Endothelial cell of umbilical vein (primary cell): ENCODE results near the gene FOXP1. TPM values are rescaled to one million over a fixed set of nuclear protein-coding genes. Genes with fewer than 3 reads are reported as not detected.

Experiments used
- BruUV-seq: library from RNA; stranded (reverse); fragments of 400-500 nt; replicated peaks from 2 replicates; lab custom pipeline; 2021; lab: Mats Ljungman, UMichigan
- CTCF ChIA-PET: fragments of 300-600, 350-600 bp; sonication (Branson Sonifier 250); formaldehyde crosslinking; loops from one replicate; lab custom pipeline; 2021; ENCODE audit warnings: antibody characterized with exemption, inconsistent platforms; lab: Charles Lee
- POLR2A ChIA-PET: fragments of 300-600, 350-600 bp; sonication (Branson Sonifier 250); formaldehyde crosslinking; loops from one replicate; lab custom pipeline; 2021; ENCODE audit warnings: antibody characterized with exemption, inconsistent platforms; lab: Charles Lee
- DNase-seq: peaks from one replicate; pipeline ENCODE4 v3.0.0-alpha.2; 2011; ENCODE audit warnings: low read depth, low spot score
- FAIRE-seq: peaks from 2 replicates; lab custom pipeline; 2011; peaks lifted over from hg19 to GRCh38; lab: Jason Lieb, UNC
- H2AFZ ChIP-seq: 2 replicates; pipeline ENCODE4 v1.6.0; 2012; ENCODE audit warnings: low read depth, low read length, control low read depth, inconsistent platforms
- H3K27ac ChIP-seq: 2 replicates; pipeline ENCODE4 v1.5.1; 2011; ENCODE audit warnings: low read depth, mild to moderate bottlenecking, control low read depth, low read length, moderate library complexity; ENCODE audit not compliant: insufficient read depth
- H3K27me3 ChIP-seq, 2 experiments: 2 replicates each; pipeline versions ENCODE4 v1.6.0 to v1.6.1; 2011; ENCODE audit warnings: low read length in 2 of 2, mixed read lengths in 1 of 2; ENCODE audit not compliant: control insufficient read depth in 2 of 2, insufficient read depth in 2 of 2
- H3K36me3 ChIP-seq, 2 experiments: 2 replicates in 1 of 2; 3 replicates in 1 of 2; pipeline ENCODE4 v1.5.1; 2011; ENCODE audit warnings: low read length in 2 of 2, mild to moderate bottlenecking in 1 of 2, moderate library complexity in 1 of 2; ENCODE audit not compliant: control insufficient read depth in 2 of 2, insufficient read depth in 2 of 2; ENCODE audit errors: extremely low read depth in 1 of 2
- H3K4me1 ChIP-seq: 3 replicates; pipeline ENCODE4 v1.5.1; 2011; ENCODE audit warnings: mild to moderate bottlenecking, low read length; ENCODE audit not compliant: control insufficient read depth, insufficient read depth; ENCODE audit errors: extremely low read depth
- H3K4me2 ChIP-seq: 2 replicates; pipeline ENCODE4 v1.6.1; 2011; ENCODE audit warnings: low read length, control low read depth, mixed read lengths; ENCODE audit not compliant: insufficient read depth
- H3K4me3 ChIP-seq, 3 experiments: fragments of 200-600 bp in 1 of 3; sonication (generic), shearing (Covaris generic) in 1 of 3; replicated peaks in 1 of 3; 2 replicates each; pipeline ENCODE4 v1.5.1; 2011 to 2016; ENCODE audit warnings: control low read depth in 3 of 3, low read length in 3 of 3, mild to moderate bottlenecking in 2 of 3, inconsistent platforms in 1 of 3, low read depth in 1 of 3, moderate library complexity in 1 of 3; ENCODE audit not compliant: insufficient read depth in 1 of 3
- H3K79me2 ChIP-seq: 2 replicates; pipeline ENCODE4 v1.6.0; 2012; ENCODE audit warnings: low read length, inconsistent platforms; ENCODE audit not compliant: control insufficient read depth, insufficient read depth
- H3K9ac ChIP-seq: replicated peaks from 2 replicates; pipeline ENCODE3; 2011; ENCODE audit warnings: low read length, control low read depth; ENCODE audit not compliant: insufficient read depth; ENCODE audit errors: extremely low read depth
- H3K9me1 ChIP-seq: replicated peaks from 3 replicates; pipeline ENCODE4 v1.6.0; 2011; ENCODE audit warnings: mild to moderate bottlenecking, low read length; ENCODE audit not compliant: control insufficient read depth, insufficient read depth; ENCODE audit errors: extremely low read depth
- H3K9me3 ChIP-seq: replicated peaks from 2 replicates; pipeline ENCODE4 v1.5.1; 2012; ENCODE audit warnings: low read length, inconsistent platforms; ENCODE audit not compliant: control insufficient read depth, insufficient read depth
- H4K20me1 ChIP-seq: replicated peaks from 2 replicates; pipeline ENCODE3; 2011; ENCODE audit warnings: mild to moderate bottlenecking, low read length; ENCODE audit not compliant: control insufficient read depth, insufficient read depth; ENCODE audit errors: extremely low read depth
- EZH2 ChIP-seq: IDR thresholded peaks from 2 replicates; pipeline ENCODE4 v1.6.1; 2012; ENCODE audit warnings: borderline replicate concordance, low read depth, mild to moderate bottlenecking, moderate library complexity, low read length, inconsistent platforms; ENCODE audit not compliant: severe bottlenecking
- FOS ChIP-seq: IDR thresholded peaks from 2 replicates; pipeline ENCODE4 v1.6.1; 2011; ENCODE audit warnings: mild to moderate bottlenecking, low read length, moderate library complexity, borderline replicate concordance; ENCODE audit not compliant: insufficient read depth
- GATA2 ChIP-seq: IDR thresholded peaks from 2 replicates; pipeline ENCODE4 v1.7.0; 2011; ENCODE audit warnings: low read depth, mild to moderate bottlenecking, moderate library complexity, mixed read lengths, low read length; ENCODE audit not compliant: insufficient read length, insufficient read depth
- JUN ChIP-seq: IDR thresholded peaks from 2 replicates; pipeline ENCODE4 v1.6.1; 2011; ENCODE audit warnings: borderline replicate concordance, low read depth; ENCODE audit not compliant: insufficient read length, insufficient read depth
- MAX ChIP-seq: IDR thresholded peaks from 2 replicates; pipeline ENCODE4 v1.6.1; 2011; ENCODE audit not compliant: insufficient read depth, insufficient read length
- MYC ChIP-seq: IDR thresholded peaks from one replicate; pipeline ENCODE4 v1.6.1; 2011; ENCODE audit warnings: mild to moderate bottlenecking, low read depth, low read length
- POLR2A ChIP-seq: IDR thresholded peaks from 2 replicates; pipeline ENCODE4 v1.6.1; 2012; ENCODE audit warnings: low read depth, mild to moderate bottlenecking, control low read depth, low read length
- POLR2AphosphoS5 ChIP-seq: IDR thresholded peaks from 2 replicates; pipeline ENCODE4 v1.6.1; 2012; ENCODE audit warnings: low read depth, mild to moderate bottlenecking, control low read depth, low read length, moderate library complexity; ENCODE audit not compliant: insufficient read depth
- dilution Hi-C: fragments of 300-500 bp; cut with MboI; formaldehyde crosslinking; loops from one replicate; pipeline ENCODE4 v1.15.0; 2019; ENCODE audit warnings: low sequenced_read_pairs; ENCODE audit not compliant: extremely low pct_ligation_motif_present
- intact Hi-C: fragments of 100-400 bp; cut with micrococcal nuclease; formaldehyde crosslinking; loops from one replicate; pipeline ENCODE4 v1.10.0; 2022
- polyA plus RNA-seq, 4 experiments: library from polyadenylated mRNA; depleted of rRNA in 3 of 4; stranded (reverse) in 3 of 4; unstranded in 1 of 4; fragments of >200 nt; gene quantifications; 2 replicates each; pipeline versions ENCODE4 v1.2.1 to v1.2.3, GENCODE V29; 2011 to 2012; ENCODE audit warnings: missing spikeins in 1 of 4
- total RNA-seq: library from RNA; stranded (reverse); gene quantifications from 2 replicates; pipeline ENCODE4 v1.2.3, GENCODE V29; 2021
- TF ChIP-seq, protein P1 (sequence below), 2 donors: IDR thresholded peaks; 1 replicate in 1 of 2; 2 replicates in 1 of 2; pipeline ENCODE4 v1.5.1; 2011; ENCODE audit warnings: low read length in 2 of 2, mild to moderate bottlenecking in 2 of 2, moderate library complexity in 2 of 2, control low read depth in 1 of 2, inconsistent platforms in 1 of 2, low read depth in 1 of 2; ENCODE audit not compliant: insufficient read depth in 1 of 2; ENCODE audit errors: extremely low read depth in 1 of 2

The FOXP1 gene
- total and polyA plus RNA-seq, 2 donors (not counting 3 experiments of a cell fraction or from before 2014, with no cell fraction given): 41.0 to 107 TPM

DNA sequence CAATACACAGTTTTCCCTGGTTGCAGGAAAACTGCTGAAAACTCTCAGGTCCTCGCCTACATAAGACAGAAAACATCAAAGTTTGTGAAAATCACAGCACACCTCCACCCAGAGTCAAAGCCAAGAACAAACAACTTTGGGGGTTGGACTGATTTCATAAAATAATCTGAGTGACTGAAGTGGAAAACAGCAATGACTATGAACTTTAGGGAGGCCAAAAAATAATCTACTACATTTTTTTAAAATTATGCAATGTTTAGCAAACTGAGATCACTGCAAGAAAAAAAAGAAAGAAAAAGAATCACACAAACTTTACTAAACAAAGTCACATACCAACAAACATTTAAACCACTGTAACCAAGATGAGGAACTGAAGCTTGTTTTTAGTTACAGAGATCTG, 15.9 kb upstream of the FOXP1 start:
- ChIA-PET CTCF (interaction anchor here (1.3 to 1.7 kb wide), 3 partner anchors 13 to 1049 kb away, joined by 3 to 6 read pairs (median 4); no protein-coding TSS in a partner anchor), POLR2A (no interaction called here)

More for the DNA sequence above, 15.9 kb upstream of the FOXP1 start:
- Histone ChIP-seq H3K9me3 (no peaks in the 10 kb centered on the region), H3K79me2 (no peaks in the 10 kb centered on the region), H2AFZ (no peak overlapping the region), H3K9me1 (no peaks in the 10 kb centered on the region), H3K36me3 (no peaks in the 10 kb centered on the region), H3K9ac (no peak overlapping the region), H3K27me3 (no peaks in the 10 kb centered on the region), H4K20me1 (no peaks in the 10 kb centered on the region), H3K4me2 (no peak overlapping the region), H3K4me1 (peaks cover 7% of the 10 kb centered on the region), H3K4me3 (no peak overlapping the region), H3K27ac (no peak overlapping the region)
- DNase-seq: no peak
- dilution Hi-C loops: no loop called here
- intact Hi-C loops: no loop called here
- TF ChIP-seq FOS: no peak
- TF ChIP-seq POLR2AphosphoS5: no peak
- TF ChIP-seq JUN: no peak
- no peak for TF ChIP-seq POLR2A
- TF ChIP-seq, protein P1, sequence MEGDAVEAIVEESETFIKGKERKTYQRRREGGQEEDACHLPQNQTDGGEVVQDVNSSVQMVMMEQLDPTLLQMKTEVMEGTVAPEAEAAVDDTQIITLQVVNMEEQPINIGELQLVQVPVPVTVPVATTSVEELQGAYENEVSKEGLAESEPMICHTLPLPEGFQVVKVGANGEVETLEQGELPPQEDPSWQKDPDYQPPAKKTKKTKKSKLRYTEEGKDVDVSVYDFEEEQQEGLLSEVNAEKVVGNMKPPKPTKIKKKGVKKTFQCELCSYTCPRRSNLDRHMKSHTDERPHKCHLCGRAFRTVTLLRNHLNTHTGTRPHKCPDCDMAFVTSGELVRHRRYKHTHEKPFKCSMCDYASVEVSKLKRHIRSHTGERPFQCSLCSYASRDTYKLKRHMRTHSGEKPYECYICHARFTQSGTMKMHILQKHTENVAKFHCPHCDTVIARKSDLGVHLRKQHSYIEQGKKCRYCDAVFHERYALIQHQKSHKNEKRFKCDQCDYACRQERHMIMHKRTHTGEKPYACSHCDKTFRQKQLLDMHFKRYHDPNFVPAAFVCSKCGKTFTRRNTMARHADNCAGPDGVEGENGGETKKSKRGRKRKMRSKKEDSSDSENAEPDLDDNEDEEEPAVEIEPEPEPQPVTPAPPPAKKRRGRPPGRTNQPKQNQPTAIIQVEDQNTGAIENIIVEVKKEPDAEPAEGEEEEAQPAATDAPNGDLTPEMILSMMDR (IDR thresholded peaks at IDR 0.05; ENCODE audit: extremely low read depth in 1 of 2, insufficient read depth in 1 of 2, low read depth in 1 of 2, low read length in 2 of 2): no peak
- no peak for TF ChIP-seq MYC
- TF ChIP-seq GATA2: no peak
- TF ChIP-seq EZH2: no peak
- no peak for TF ChIP-seq MAX
- no peak for FAIRE-seq
- no TSS peak for BruUV-seq
